Neural progenitor cell (in vitro differentiated cells): ENCODE measurements around the gene SLMAP.

Experiments used
- EZH2 ChIP-seq: fragments of 200-600 bp; sonication (generic); IDR thresholded peaks from 2 replicates; pipeline ENCODE4 v1.6.1; 2017; ENCODE audit warnings: antibody characterized with exemption, mild to moderate bottlenecking, moderate library complexity
- EZH2phosphoT487 ChIP-seq: fragments of 200-600 bp; sonication (generic); IDR thresholded peaks from 2 replicates; pipeline ENCODE4 v1.6.1; 2017; ENCODE audit warnings: antibody characterized with exemption
- TF ChIP-seq, protein P1 (sequence below): fragments of 200-600 bp; sonication (generic); IDR thresholded peaks from 2 replicates; pipeline ENCODE4 v1.5.1; 2017; ENCODE audit warnings: antibody characterized with exemption, mild to moderate bottlenecking

DNA sequence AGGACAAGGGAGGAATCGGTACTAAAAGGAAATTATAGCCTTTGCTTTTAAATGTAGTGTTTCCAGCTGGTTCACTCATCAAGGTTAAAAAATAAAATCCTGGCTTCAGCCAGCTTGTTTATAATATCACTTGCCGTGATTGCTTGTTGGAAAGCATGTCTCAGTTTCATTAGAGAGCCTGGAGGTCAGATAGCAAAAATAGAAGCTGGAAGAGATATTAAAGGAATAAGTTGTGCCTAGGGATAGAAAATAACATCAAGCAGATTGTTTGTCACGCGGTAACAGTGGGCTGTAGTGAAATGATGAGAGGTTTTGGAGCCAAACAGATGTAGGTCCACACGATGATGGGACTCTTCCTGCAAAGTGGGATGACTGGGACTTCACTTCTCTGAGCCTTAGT lies 17.7 kb upstream of the SLMAP start:
- TF ChIP-seq, protein P1, sequence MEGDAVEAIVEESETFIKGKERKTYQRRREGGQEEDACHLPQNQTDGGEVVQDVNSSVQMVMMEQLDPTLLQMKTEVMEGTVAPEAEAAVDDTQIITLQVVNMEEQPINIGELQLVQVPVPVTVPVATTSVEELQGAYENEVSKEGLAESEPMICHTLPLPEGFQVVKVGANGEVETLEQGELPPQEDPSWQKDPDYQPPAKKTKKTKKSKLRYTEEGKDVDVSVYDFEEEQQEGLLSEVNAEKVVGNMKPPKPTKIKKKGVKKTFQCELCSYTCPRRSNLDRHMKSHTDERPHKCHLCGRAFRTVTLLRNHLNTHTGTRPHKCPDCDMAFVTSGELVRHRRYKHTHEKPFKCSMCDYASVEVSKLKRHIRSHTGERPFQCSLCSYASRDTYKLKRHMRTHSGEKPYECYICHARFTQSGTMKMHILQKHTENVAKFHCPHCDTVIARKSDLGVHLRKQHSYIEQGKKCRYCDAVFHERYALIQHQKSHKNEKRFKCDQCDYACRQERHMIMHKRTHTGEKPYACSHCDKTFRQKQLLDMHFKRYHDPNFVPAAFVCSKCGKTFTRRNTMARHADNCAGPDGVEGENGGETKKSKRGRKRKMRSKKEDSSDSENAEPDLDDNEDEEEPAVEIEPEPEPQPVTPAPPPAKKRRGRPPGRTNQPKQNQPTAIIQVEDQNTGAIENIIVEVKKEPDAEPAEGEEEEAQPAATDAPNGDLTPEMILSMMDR = no peak
- TF ChIP-seq EZH2phosphoT487 (no peak), EZH2 (no peak)
